ENCODE measurements around the gene BCORL1.

BCORL1 gene

DNA sequence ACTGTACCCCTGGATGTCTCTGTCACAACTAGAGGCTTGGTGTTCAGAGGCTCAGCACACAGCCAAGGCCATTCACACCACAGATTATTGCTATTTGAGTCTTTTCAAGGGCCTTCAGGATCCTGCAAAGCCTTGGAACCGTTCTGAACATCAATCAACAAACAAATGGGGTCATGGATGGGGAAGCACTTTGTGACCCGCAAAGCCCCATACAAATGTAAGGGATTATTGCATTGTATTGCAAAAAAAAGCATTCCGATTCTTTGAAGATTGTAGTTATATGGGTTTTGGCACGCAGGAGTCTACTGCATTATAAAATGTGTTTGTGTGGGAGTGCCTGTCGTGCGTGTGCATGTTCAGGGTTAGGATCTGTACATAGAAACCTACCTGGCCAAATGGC, 17.3 kb upstream of the BCORL1 start:
- DNase-seq (ENCODE audit: low spot score): no peak

DNA sequence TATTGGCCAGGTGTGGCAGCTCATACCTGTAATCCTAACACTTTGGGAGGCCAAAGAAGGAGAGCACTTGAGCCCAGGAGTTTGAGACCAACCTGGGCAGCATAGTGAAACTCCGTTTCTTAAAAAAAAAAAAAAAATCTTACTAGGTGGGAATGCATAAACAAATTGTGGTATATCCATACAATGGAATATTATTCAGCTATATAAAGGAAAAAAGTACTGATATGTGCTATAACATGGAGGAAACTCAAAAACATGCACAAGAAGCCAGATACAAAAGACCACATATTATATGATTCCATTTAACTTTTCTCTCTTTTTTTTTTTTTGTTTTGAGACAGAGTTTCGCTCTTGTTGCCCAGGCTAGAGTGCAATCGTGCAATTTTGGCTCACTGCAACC, 13.5 kb upstream of the BCORL1 start:
- no peak for DNase-seq (ENCODE audit: low spot score)

DNA sequence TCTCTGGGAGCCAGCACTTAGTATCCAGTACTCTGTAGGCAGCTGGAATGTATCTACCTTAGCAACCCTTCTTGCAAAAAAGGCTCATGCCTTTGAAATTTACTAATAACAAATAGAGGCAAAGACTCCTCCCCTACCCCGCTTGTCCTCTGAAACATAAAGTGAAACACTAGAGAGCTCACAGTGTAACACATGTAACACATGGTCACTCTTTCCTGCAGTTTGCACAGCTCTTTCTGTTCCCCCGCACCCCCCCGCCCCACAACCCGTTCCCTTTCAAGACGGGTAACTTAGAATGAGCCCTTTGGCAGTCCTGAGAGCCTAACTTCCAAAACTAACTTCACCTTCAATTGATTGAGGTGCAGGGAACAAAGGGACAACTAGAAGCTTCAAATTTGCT, 6.0 kb upstream of the BCORL1 start:
- no peak for DNase-seq (ENCODE audit: low spot score)

DNA sequence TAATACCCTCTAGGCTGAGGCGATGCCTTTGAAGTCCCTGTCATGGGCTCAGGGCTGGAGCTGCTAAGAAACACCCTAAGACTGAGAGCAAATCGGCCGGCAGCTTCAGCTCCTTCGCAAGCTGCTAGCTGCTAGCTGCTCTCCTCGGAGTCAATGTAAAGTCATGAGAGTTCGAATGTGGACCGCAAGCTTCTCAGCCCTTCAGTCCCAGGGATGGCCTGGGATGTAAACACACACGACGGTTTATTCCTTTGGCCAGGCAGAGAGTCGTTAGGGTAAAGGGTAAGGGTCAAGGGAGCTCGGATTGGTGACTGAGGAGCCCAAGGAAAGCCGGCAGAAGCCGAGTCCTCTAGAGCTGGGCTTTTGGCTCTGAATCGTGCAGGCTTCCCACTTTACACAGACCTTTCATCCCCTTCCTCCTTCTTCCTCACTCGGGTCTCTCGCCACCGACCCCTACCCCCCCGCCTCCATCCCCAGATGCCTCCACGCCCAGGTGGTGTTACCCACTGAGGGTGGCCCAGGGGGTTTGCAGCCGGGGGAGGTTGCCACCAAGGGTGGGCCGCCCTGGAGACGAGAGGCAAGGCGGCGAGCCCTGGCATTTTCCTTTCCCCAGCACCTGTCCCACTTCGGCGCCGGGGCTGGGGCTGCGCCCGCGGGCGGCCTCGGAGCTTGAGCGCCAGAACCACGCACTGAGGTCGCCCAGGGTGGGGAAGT, 3.1 kb upstream of the BCORL1 start:
- DNase-seq (ENCODE audit: low spot score): no peak

DNA sequence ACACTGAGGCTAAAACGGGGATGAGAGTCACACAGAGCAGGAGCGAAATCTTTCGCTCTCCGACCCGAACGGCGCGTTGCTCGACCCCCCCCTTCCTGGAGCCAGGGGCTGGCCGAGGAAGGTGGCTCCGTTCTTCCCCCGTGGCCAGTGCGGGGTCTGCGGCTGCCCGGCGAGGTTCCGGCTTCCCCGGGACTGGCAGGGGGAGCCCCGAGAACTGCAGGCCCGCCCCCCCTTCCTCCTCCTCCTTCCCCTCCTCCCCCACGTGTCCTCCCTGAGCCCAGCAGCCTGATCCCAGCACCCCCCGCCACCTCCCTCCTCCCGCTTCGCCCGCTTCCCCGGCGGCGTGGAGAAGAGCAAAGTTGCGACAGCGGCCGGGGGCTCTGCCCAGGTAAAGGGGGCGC, 2.4 kb upstream of the BCORL1 start:
- peak; percentile 23 for DNase-seq (ENCODE audit: low spot score)

DNA sequence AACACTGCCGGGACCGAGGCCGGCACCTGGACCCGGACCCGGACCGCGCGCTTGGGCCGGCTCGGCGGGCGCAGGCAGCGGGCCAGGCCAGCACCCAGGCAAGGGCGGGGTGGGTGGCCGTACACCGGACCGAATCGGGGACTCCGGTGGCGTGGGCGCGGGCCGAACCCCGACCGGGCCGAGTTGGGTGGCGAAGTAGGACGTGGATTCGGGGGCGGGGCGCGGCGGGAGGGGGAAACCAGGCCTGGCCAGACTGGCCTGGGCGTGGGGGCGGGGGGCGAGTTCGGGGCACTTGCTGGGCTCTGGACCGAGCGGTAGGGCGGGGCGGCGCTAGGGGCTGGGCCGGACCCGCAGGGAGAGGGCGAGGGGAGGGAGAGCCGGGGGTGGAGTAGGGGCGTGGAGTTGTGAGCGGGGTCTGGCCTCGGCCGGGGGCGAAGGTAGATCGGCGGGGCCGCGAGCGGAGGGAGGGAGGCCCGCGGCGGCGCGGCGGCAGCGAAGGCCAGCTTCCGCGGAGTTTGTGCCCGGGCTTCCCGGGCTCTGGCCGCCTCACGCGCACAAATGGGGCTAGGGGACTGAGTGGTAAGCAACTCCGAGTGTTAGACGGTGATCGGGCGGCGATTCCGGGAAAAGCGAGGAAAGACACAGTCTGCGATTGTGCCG, 1.8 kb upstream of the BCORL1 start:
- DNase-seq (ENCODE audit: low spot score): no peak

DNA sequence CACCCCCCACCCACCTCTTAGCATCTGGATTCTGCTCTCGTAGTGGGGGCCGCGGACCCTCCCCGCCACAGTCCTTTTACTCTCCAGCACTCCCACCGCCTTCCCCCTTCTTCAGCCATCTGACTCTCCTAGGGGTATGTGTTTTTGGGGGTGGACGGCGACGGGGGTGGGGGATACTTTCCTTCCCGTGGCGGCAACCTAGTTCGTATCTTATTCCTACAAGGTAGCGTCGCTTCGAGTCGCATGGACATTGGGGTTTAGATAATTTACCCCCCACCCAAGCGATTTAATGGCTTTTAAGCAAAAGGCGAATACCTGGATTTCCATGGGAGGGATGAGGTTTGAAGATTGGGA, 1.3 kb upstream of the BCORL1 start:
- no peak for DNase-seq (ENCODE audit: low spot score)

DNA sequence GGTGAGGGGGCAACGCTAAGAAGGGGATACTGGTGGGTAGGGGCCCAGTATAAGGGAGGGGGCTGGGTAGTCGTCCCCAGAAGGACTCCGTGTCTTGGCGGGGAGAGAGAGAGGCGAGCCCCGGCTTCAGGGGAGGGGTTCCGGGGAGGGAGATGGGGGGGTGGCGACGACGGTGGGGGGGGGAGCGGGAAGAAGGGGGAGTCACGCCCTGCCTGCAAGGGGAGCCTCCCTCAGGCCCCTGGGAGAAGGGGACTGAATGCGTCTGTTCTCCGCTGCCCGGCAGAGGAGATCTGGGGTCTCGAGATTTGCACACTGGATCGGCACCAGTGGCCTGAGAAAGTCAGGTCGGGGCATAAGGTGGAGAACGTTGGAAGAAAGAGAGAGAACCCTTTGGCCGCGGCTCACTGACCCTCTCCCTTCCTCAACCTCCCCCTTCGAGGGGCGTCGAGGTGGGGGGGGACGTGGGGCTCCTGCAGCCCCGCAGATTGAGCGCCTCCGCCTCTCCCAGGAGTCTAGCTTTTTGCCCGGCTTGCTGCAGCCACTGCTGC, 609 bp upstream of the BCORL1 start:
- DNase-seq (ENCODE audit: low spot score): no peak

DNA sequence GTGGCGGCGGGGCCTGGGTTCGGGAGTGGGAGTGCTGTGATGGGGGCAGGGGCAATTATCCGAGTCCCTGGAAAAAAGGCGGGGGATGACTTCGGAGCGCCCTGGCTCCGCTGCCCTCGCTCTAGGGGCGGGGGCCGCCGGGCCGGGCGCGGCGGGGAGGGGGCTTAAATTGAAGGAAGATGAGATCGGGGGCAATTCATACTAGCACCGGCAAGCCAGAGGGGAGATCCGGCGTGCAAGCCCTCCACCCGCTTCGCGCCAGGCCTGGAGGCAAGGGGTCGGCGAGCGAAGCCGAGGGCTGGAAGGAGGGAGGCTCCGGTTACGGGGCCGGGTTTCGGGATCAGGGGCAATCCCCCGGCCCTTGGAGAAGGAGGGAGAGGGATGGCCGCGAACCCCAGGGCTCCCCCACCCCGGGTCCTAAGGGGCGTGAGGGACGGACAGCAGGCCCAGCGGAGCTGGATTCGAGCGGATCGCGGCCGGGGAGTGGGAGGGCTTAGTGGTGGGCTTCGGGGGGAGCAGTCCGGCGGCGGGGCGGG, 1.2 kb downstream of the BCORL1 start:
- no peak for DNase-seq (ENCODE audit: low spot score)

DNA sequence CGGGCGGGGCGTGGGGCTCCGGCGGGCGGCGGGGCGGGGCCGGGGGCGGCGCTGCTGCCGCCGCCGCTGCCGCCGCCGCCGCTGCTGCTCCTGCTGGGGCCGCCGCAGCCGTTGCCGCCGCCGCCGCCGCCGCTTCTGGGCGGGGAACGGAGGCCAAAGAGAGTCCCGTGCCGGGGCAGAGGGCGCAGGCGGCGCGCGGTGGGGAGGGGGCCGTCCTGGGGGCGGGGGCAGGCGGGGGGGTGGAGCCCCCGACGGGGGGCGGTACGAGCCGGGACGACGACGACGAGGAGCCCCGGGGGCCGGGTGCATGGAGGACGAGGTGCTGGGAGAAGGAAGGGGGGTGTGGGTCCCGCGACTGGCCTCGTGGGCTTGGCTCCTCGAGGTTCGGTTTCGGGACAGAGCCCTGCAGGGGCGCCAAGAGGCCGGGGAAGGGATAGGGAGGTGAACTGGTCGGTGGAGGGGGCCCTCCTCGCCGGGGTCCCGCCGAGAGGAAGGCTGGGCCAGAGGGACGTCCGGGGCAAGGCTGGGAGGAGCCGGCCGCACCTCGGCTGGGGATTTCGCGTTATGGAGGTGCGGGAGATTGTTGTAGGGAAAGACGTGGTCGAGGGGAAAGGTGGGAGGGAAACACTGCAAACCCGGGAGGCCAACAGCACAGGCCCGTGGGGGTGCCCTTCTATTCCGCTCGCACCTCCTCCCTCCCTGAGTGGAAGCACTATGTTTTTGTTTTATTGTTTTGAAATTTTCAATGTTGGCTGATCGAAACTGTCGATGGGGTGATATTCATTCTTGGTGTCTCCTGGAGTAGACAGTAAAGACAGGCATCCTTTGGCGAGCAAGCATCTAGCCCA, 1.9 kb downstream of the BCORL1 start:
- peak; percentile 22 for DNase-seq (ENCODE audit: low spot score)

DNA sequence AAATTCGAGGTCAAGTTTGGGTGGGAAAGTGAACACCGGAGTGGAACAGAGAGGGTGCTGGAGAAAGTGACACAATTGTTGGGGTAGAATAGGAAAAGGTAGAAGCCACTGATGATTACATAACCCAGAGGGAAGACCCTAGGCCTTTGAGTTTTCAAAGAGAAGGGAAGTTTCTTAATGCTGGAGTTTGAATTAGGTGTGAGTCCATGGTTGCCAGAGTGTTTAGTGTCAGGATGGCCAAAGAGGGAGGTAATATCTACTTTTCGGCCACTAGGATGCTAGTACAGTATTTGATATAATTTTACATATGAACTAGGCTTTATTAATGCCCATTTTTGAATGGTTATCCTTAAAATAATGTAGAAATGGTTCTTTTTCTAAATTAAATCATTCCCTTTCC, 5.4 kb downstream of the BCORL1 start:
- no peak for DNase-seq (ENCODE audit: low spot score)

DNA sequence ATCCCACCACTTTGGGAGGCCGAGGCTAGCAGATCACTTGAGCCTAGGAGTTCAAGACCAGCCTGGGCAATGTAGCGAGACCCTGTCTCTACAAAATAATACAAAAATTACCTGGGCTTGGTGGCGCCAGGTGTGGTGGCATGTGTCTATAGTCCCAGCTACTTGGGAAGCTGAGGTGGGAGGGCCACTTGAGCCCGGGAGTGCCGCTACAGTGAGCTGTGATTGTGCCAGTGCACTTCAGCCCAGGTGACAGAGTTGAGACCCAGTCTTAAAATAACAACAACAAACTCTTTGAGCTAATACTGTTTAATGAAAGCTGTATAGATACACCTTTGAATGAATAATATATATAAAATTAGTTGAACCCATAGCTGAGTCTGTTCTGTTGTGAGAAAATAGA, 9.7 kb downstream of the BCORL1 start:
- DNase-seq (ENCODE audit: low spot score): no peak

DNA sequence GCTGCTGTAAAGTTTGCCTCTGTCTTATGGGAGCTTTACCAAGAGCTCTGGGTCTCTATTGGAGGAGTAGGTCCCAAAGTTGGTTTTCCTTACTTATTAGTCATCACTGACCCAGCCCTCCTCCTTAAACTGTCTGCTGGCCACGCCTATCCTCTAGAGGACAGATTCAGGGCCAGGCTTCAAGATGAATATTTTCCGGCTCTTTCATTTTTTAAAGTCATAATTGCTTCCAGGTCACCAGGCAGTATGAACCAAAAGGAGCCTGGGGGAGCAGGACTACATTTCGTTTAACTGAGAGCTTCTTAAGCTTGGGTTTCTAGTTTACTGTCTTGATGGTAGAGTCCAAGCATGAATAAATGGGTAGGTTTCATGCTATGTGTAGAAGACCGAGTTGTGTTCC, 13.7 kb downstream of the BCORL1 start:
- DNase-seq (ENCODE audit: low spot score): no peak

DNA sequence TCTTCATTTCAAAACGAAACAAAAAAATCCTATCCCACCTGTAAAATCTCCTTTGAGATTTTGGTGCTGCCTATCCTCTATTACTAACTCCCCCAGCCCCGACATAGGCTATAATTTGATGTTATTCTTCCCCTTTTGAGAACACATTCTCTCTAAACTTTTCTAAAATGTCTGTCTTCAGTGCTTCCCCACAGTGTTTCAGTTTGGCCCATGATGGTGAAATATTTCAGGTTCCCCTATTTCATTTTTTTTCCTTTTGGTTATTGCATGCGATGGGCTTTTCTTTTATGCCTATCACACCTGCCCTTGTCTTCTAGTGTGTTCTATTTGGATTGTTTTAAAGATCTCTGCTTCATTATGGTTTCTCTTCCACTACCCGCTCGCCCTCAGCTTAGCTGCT, 14.7 kb downstream of the BCORL1 start:
- no peak for DNase-seq (ENCODE audit: low spot score)

DNA sequence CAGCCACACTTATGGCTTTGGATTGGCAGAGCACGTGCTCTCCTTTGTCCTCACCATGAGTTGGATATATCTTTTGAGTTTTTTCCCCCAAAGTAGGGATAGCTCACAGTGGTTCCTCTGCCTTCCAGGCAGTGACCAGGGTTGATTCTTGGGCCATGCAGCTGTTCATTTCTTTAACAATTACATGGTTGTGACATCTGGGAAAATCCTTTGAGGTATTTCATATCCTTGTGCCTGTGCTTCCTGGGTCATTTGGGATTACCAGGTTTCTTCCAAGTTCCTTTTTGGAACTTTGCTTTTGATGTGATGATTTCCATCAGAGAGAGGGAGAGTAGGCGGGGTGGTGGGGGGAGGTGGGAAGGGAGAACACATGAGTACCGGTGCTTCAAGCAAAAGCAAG, 15.6 kb downstream of the BCORL1 start:
- DNase-seq (ENCODE audit: low spot score): no peak

DNA sequence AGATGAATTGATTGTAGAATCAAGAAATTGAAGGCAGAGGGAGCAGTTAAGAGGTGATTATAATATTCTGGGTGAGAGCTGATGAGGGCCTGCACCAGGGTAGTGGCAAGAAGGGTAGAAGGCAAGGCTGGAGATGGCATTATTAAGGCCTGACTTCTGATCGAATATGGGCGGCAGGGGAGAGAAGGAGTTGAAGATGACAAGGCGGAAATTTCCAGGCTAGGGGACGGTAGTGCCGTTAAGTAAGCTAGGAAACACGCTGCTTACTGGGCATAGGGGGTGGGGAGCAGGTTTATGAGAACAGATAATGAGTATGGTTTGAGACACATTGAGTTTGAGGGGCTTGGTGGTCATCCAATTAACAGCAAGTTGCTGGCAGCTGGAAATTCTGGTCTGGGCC, 19.5 kb downstream of the BCORL1 start:
- DNase-seq (ENCODE audit: low spot score): no peak

DNA sequence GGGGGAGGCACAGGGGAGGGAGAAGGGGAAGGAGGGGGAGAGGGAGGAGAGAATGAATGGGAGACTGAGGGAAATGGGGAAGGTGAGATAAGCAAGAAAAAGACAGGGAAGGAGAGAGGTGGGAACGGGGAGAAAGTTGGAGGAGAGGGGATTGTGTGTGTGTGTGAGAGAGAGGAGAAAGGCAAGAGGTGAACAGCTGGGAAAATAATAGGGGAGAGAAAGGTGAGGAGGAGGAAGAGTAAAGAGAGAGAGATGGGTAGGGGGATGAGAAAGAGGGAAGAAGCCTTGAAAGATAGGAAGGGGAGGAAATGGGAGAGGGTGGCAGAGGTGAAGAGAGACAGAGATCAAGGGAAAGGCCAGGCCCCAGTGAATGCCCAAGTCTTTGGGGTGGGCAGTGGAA, 20.1 kb downstream of the BCORL1 start:
- DNase-seq (ENCODE audit: low spot score): no peak

DNA sequence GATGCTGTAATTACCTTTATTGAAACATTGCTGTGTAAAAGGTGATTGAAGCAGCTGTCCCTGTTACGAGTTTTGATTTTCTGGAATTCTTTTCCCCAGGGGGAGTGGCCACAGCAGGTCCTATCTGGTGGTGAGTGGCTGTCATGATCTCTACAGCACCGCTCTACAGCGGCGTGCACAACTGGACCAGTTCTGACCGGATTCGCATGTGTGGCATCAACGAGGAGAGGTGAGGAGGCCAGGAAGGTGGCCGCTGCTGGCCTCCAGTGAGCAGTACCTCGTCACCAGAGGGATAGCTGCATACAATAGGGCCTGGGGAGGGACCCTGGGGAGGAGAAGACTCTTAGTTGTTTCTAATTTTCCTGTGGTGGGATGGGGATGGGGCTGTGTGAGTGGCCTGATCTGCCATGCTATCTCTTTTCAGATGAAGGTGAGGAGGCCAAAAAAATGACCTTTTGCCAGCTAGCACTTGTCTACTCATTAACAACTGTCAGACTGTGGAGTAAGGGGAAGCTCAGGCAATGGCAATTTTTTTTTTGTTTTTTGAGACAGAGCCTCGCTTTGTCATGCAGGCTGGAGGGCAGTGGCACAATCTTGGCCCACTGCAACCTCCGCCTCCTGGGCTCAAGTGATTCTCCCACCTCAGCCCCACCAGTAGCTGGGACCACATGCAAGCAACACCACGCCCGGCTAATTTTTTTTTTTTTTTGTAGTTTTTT, 22.8 kb downstream of the BCORL1 start:
- no peak for DNase-seq (ENCODE audit: low spot score)

DNA sequence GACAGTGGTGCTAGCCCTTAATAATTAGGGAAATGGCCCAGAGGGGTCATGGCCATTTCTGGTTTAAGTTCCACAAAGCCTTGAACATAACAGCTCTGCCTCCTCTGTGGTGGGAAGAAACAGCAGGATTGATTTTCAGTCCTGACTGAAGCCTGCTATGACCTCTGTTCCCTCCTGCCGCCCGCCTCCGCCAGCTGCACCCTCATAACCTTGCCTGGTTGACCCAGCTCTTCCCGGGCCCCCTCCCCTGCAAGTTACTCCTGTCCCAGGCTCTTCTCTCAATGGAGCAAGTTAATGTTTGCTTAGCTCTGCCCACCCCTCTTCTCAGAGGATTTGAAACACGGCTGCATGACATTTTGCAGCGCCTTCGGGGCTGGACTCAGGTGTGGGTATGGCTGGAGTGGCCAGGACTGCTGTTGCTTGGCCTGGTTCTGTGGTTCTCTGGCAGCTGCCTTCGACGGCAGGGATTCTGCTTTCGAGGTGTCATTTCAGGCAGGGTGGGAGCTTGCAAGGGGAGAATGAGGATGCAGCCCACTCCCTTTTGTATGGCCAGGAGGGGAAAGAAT, 27.3 kb downstream of the BCORL1 start:
- no peak for DNase-seq (ENCODE audit: low spot score)

DNA sequence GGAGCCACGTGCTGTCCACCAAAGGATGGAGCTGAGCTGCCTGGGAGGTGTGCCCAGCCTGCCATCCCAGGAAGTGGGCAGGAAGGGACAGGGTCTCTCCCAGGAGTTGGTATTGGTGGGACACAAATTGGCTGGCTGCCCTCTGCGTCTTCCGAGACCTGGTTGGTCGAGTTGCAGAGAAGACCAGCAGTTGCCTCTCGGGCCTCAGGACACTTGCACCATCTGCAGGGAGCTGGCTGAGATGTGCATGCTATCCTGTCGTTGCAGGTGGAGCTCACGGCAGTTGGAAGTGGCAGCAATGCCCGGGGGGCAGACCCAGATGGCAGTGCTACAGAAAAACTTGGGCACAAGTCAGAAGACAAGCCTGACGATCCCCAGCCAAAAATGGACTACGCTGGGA, 30.2 kb downstream of the BCORL1 start:
- no peak for DNase-seq (ENCODE audit: low spot score)

DNA sequence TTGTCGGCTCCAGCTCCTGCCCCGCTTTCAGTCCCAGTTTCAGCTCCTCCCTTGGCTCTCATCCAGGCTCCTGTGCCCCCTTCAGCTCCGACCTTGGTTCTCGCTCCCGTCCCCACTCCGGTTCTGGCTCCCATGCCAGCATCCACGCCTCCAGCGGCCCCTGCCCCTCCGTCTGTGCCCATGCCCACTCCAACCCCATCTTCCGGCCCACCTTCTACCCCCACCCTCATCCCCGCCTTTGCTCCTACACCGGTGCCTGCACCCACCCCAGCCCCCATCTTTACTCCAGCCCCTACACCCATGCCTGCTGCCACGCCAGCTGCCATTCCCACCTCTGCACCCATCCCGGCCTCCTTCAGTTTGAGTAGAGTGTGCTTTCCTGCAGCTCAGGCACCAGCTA, 31.2 kb downstream of the BCORL1 start:
- DNase-seq (ENCODE audit: low spot score): no peak

DNA sequence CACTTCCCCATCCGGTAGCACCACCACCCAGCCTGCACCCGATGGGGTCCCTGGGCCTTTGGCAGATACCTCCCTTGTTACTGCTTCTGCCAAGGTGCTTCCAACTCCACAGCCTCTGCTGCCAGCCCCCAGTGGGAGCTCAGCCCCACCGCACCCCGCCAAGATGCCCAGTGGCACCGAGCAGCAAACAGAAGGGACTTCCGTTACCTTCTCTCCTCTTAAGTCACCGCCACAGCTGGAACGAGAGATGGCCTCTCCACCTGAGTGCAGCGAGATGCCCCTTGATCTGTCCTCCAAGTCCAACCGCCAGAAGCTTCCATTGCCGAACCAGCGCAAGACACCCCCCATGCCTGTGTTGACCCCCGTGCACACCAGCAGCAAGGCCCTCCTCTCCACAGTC, 31.9 kb downstream of the BCORL1 start:
- no peak for DNase-seq (ENCODE audit: low spot score)

Measured in CD4-positive, alpha-beta T cell treated with Interleukin-6 at 100 ng/mL for 8 hours (primary cell).